Neuronal stem cell (in vitro differentiated cells): ENCODE data around the gene GRK1.

ENCODE experiments used
- DNase-seq: peaks from one replicate; pipeline ENCODE4 v3.0.0-alpha.2; 2013; ENCODE audit warnings: low spot score
- H2AFZ ChIP-seq: one replicate; pipeline ENCODE4 v1.6.1; 2013; ENCODE audit warnings: mild to moderate bottlenecking, low read length, inconsistent platforms
- H2AK5ac ChIP-seq: 2 replicates; pipeline ENCODE4 v1.6.1; 2013; ENCODE audit warnings: low read depth, mild to moderate bottlenecking, inconsistent platforms, low read length, moderate library complexity, mixed read lengths
- H2BK120ac ChIP-seq: 2 replicates; pipeline ENCODE4 v1.6.1; 2013; ENCODE audit warnings: low read depth, mild to moderate bottlenecking, inconsistent platforms, low read length, moderate library complexity, mixed read lengths
- H2BK12ac ChIP-seq: one replicate; pipeline ENCODE4 v1.6.1; 2013; ENCODE audit warnings: low read length, inconsistent platforms
- H2BK15ac ChIP-seq: 2 replicates; pipeline ENCODE4 v1.6.1; 2013; ENCODE audit warnings: mild to moderate bottlenecking, low read length, inconsistent platforms, mixed read lengths
- H2BK5ac ChIP-seq: one replicate; pipeline ENCODE4 v1.6.1; 2013; ENCODE audit warnings: inconsistent platforms, mild to moderate bottlenecking, low read length, moderate library complexity
- H3K14ac ChIP-seq: one replicate; pipeline ENCODE4 v1.6.1; 2013; ENCODE audit warnings: low read length, inconsistent platforms
- H3K18ac ChIP-seq: 2 replicates; pipeline ENCODE4 v1.6.1; 2013; ENCODE audit warnings: low read length, inconsistent platforms
- H3K23ac ChIP-seq: 2 replicates; pipeline ENCODE4 v1.6.1; 2013; ENCODE audit warnings: low read depth, mild to moderate bottlenecking, mixed read lengths, low read length, inconsistent platforms; ENCODE audit not compliant: poor library complexity
- H3K27ac ChIP-seq: replicated peaks from 3 replicates; pipeline ENCODE4 v1.5.1; 2013; ENCODE audit warnings: low read length, inconsistent platforms
- H3K27me3 ChIP-seq, 3 experiments: 2 replicates each; pipeline ENCODE4 v1.6.1; 2013; ENCODE audit warnings: low read length in 3 of 3, mild to moderate bottlenecking in 2 of 3, inconsistent platforms in 1 of 3, low read depth in 1 of 3, mixed read lengths in 1 of 3, moderate library complexity in 1 of 3; ENCODE audit not compliant: control insufficient read depth in 3 of 3, insufficient read depth in 3 of 3
- H3K36me3 ChIP-seq, 2 donors: replicated peaks in 1 of 2; 2 replicates each; pipeline ENCODE4 v1.6.1; 2013; ENCODE audit warnings: low read length in 2 of 2; ENCODE audit not compliant: control insufficient read depth in 2 of 2, insufficient read depth in 2 of 2
- H3K4ac ChIP-seq: 2 replicates; pipeline ENCODE4 v1.6.1; 2013; ENCODE audit warnings: inconsistent platforms, mild to moderate bottlenecking, low read length, moderate library complexity
- H3K4me1 ChIP-seq, 2 donors: 1 replicate in 1 of 2; 2 replicates in 1 of 2; pipeline ENCODE4 v1.6.1; 2013; ENCODE audit warnings: low read length in 2 of 2, low read depth in 1 of 2; ENCODE audit not compliant: control insufficient read depth in 2 of 2, insufficient read depth in 1 of 2
- H3K4me2 ChIP-seq: one replicate; pipeline ENCODE4 v1.6.1; 2013; ENCODE audit warnings: mild to moderate bottlenecking, low read length, inconsistent platforms; ENCODE audit not compliant: insufficient read depth, poor library complexity, severe bottlenecking
- H3K4me3 ChIP-seq, 2 donors: 2 replicates each; pipeline ENCODE4 v1.5.1; 2013; ENCODE audit warnings: low read length in 2 of 2, mild to moderate bottlenecking in 2 of 2, inconsistent platforms in 1 of 2, moderate library complexity in 1 of 2
- H3K79me1 ChIP-seq: one replicate; pipeline ENCODE4 v1.6.1; 2013; ENCODE audit warnings: low read depth, mild to moderate bottlenecking, inconsistent platforms, low read length, moderate library complexity
- H3K9ac ChIP-seq: one replicate; pipeline ENCODE4 v1.6.1; 2013; ENCODE audit warnings: mild to moderate bottlenecking, low read depth, low read length, inconsistent platforms; ENCODE audit not compliant: poor library complexity
- H3K9me3 ChIP-seq, 2 donors: replicated peaks in 1 of 2; 2 replicates each; pipeline versions ENCODE3 to v1.6.1; 2013; ENCODE audit warnings: low read length in 2 of 2, mild to moderate bottlenecking in 2 of 2, inconsistent platforms in 1 of 2, low read depth in 1 of 2, mixed read lengths in 1 of 2, moderate library complexity in 1 of 2; ENCODE audit not compliant: control insufficient read depth in 2 of 2, insufficient read depth in 1 of 2
- H4K8ac ChIP-seq: one replicate; pipeline ENCODE4 v1.6.1; 2013; ENCODE audit warnings: low read depth, mild to moderate bottlenecking, inconsistent platforms, low read length, moderate library complexity
- H4K91ac ChIP-seq: one replicate; pipeline ENCODE4 v1.6.1; 2013; ENCODE audit warnings: low read length, low read depth, mild to moderate bottlenecking, inconsistent platforms; ENCODE audit not compliant: poor library complexity
- WGBS, 2 donors: extraction: QIAGEN DNeasy Blood & Tissue Kit; methylation state at CpG; one replicate each; pipeline ENCODE4 v1.1.7; 2013; ENCODE audit warnings: missing lambda C conversion rate in 2 of 2, mixed read lengths in 1 of 2; ENCODE audit not compliant: insufficient read length in 2 of 2, insufficient replicate concordance in 1 of 2; ENCODE audit errors: extremely low coverage in 2 of 2; 5-methylcytosine and 5-hydroxymethylcytosine counted together

The GRK1 gene

GRCh38 chr13:113726961-113727411, 60.0 kb downstream of the GRK1 start:
- peak overlapping the region; percentile 60 for H2BK5ac ChIP-seq
- no peak overlapping the region for H3K4ac ChIP-seq
- no peaks in the 10 kb centered on the region for H3K79me1 ChIP-seq
- peak overlapping the region; percentile 70 for H3K9ac ChIP-seq
- peak overlapping the region; percentile 24 for H4K91ac ChIP-seq
- H3K36me3 ChIP-seq: no peaks in the 10 kb centered on the region
- H2BK12ac ChIP-seq: no peak overlapping the region
- H3K23ac ChIP-seq: peak overlapping the region; percentile 89
- peak overlapping the region; percentile 53 for H2AK5ac ChIP-seq
- H3K27me3 ChIP-seq: peaks cover 0 to 19% (median 0%) of the 10 kb centered on the region in 3 experiments
- peak overlapping the region; percentile 81 for H2BK15ac ChIP-seq
- peak overlapping the region; percentile 56 for H3K14ac ChIP-seq
- H3K9me3 ChIP-seq: peaks cover 0 to 11% of the 10 kb centered on the region in 2 donors
- H3K18ac ChIP-seq: peak overlapping the region; percentile 52
- WGBS, 2 donors: no CpG with 5 or more reads among the region's 10 CpGs
- no peak overlapping the region for H2AFZ ChIP-seq
- no peak overlapping the region for H3K4me2 ChIP-seq
- no peak overlapping the region for H3K27ac ChIP-seq
- no peak for DNase-seq
- no peak overlapping the region for H4K8ac ChIP-seq
- peak overlapping the region in 1 of 2 donors; percentile 48 for H3K4me3 ChIP-seq
- no peak overlapping the region for H2BK120ac ChIP-seq
- H3K4me1 ChIP-seq: peaks cover 2 to 8% of the 10 kb centered on the region in 2 donors

- peak overlapping the region; percentile 56 for H3K14ac ChIP-seq
- H2BK15ac ChIP-seq: no peak overlapping the region
- WGBS, 2 donors: no CpG with 5 or more reads among the region's 16 CpGs
- peak overlapping the region; percentile 94 for H2AK5ac ChIP-seq
- H2AFZ ChIP-seq: no peak overlapping the region
- peaks cover 0 to 1% of the 10 kb centered on the region in 2 donors for H3K36me3 ChIP-seq
- H3K27ac ChIP-seq: no peak overlapping the region
- DNase-seq: no peak
- H3K79me1 ChIP-seq: peaks cover 2% of the 10 kb centered on the region
- no peak overlapping the region for H2BK5ac ChIP-seq
- no peak overlapping the region for H3K23ac ChIP-seq
- H4K91ac ChIP-seq: no peak overlapping the region
- peaks cover 0 to 14% of the 10 kb centered on the region in 2 donors for H3K9me3 ChIP-seq
- H3K4me2 ChIP-seq: no peak overlapping the region
- no peak overlapping the region for H4K8ac ChIP-seq
- H2BK120ac ChIP-seq: peak overlapping the region; percentile 28
- peaks cover 5 to 8% of the 10 kb centered on the region in 2 donors for H3K4me1 ChIP-seq
- peak overlapping the region; percentile 38 for H3K18ac ChIP-seq
- H3K4ac ChIP-seq: no peak overlapping the region
- H3K9ac ChIP-seq: peak overlapping the region; percentile 21
- H2BK12ac ChIP-seq: no peak overlapping the region
- peaks cover 0 to 22% (median 0%) of the 10 kb centered on the region in 3 experiments for H3K27me3 ChIP-seq
- no peak overlapping the region for H3K4me3 ChIP-seq
Observed at GRCh38 chr13:113728571-113729054, 61.6 kb downstream of the GRK1 start.

GRCh38 chr13:113729187-113730019, 62.4 kb downstream of the GRK1 start:
- Histone ChIP-seq H4K8ac (no peak overlapping the region), H3K27me3 (peaks cover 0 to 24% (median 0%) of the 10 kb centered on the region in 3 experiments), H3K4me1 (peaks cover 5 to 7% of the 10 kb centered on the region in 2 donors), H2BK120ac (no peak overlapping the region), H3K27ac (no peak overlapping the region), H3K36me3 (peaks cover 0 to 2% of the 10 kb centered on the region in 2 donors), H2BK12ac (peak overlapping the region; percentile 41), H3K23ac (peak overlapping the region; percentile 85), H3K9me3 (peaks cover 0 to 19% of the 10 kb centered on the region in 2 donors), H2AFZ (no peak overlapping the region), H2BK5ac (no peak overlapping the region), H3K18ac (peak overlapping the region; percentile 70), H4K91ac (no peak overlapping the region), H3K4me2 (no peak overlapping the region), H3K14ac (peak overlapping the region; percentile 97), H2BK15ac (no peak overlapping the region), H3K4ac (peak overlapping the region; percentile 76), H3K79me1 (peaks cover 7% of the 10 kb centered on the region), H3K4me3 (no peak overlapping the region), H3K9ac (peak overlapping the region; percentile 12), H2AK5ac (no peak overlapping the region)
- no CpG with 5 or more reads among the region's 34 CpGs for WGBS, 2 donors
- DNase-seq: no peak

GRCh38 chr13:113730258-113730691, 63.3 kb downstream of the GRK1 start:
- Histone ChIP-seq H4K8ac (no peak overlapping the region), H2BK120ac (no peak overlapping the region), H2BK12ac (no peak overlapping the region), H2AFZ (no peak overlapping the region), H4K91ac (no peak overlapping the region), H3K4me2 (peak overlapping the region; percentile 11), H3K4ac (peak overlapping the region; percentile 53), H3K23ac (no peak overlapping the region), H3K4me1 (peaks cover 4 to 5% of the 10 kb centered on the region in 2 donors), H3K27ac (no peak overlapping the region), H2AK5ac (no peak overlapping the region), H2BK15ac (peak overlapping the region; percentile 11), H3K36me3 (peaks cover 0 to 2% of the 10 kb centered on the region in 2 donors), H3K4me3 (no peak overlapping the region), H2BK5ac (no peak overlapping the region), H3K9me3 (peaks cover 0 to 19% of the 10 kb centered on the region in 2 donors), H3K14ac (no peak overlapping the region), H3K9ac (no peak overlapping the region), H3K27me3 (peaks cover 0 to 24% (median 0%) of the 10 kb centered on the region in 3 experiments), H3K79me1 (peaks cover 7% of the 10 kb centered on the region), H3K18ac (peak overlapping the region; percentile 83)
- no peak for DNase-seq
- no CpG with 5 or more reads among the region's 21 CpGs for WGBS, 2 donors
